Superior temporal gyrus (tissue), 1 donor: ENCODE results near the gene PRKN.

Source experiments
- DNase-seq: peaks from one replicate; pipeline ENCODE4 v3.0.0-alpha.2; 2016; ENCODE audit errors: extremely low spot score

Gene PRKN

GRCh38 chr6:161963634-161964234 is 763.8 kb downstream of the PRKN start:
- no peak for DNase-seq

- no peak for DNase-seq
Observed at GRCh38 chr6:161963181-161963580, 764.4 kb downstream of the PRKN start.

GRCh38 chr6:161961796-161962195 is 765.8 kb downstream of the PRKN start:
- no peak for DNase-seq

GRCh38 chr6:161961046-161961445 is 766.5 kb downstream of the PRKN start:
- DNase-seq = no peak

- DNase-seq = no peak
Observed at GRCh38 chr6:161959072-161959471, 768.5 kb downstream of the PRKN start.

- DNase-seq = no peak
Observed at GRCh38 chr6:161956082-161956481, 771.5 kb downstream of the PRKN start.

- DNase-seq = no peak
Observed at GRCh38 chr6:161954699-161955276, 772.8 kb downstream of the PRKN start.

GRCh38 chr6:161954077-161954476 is 773.5 kb downstream of the PRKN start:
- no peak for DNase-seq

GRCh38 chr6:161951126-161951525 is 776.4 kb downstream of the PRKN start:
- DNase-seq = no peak

- DNase-seq = no peak
Observed at GRCh38 chr6:161949531-161949930, 778.0 kb downstream of the PRKN start.

- no peak for DNase-seq
Observed at GRCh38 chr6:161948462-161948861, 779.1 kb downstream of the PRKN start.

- DNase-seq = no peak
Observed at GRCh38 chr6:161947371-161947770, 780.2 kb downstream of the PRKN start.

GRCh38 chr6:161946461-161946860 is 781.1 kb downstream of the PRKN start:
- DNase-seq = no peak

GRCh38 chr6:161943561-161943960 is 784.0 kb downstream of the PRKN start:
- no peak for DNase-seq

GRCh38 chr6:161941565-161941964 is 786.0 kb downstream of the PRKN start:
- DNase-seq = no peak

GRCh38 chr6:161940519-161940918 is 787.0 kb downstream of the PRKN start:
- no peak for DNase-seq

- DNase-seq = no peak
Observed at GRCh38 chr6:161926324-161926723, 801.2 kb downstream of the PRKN start.

- no peak for DNase-seq
Observed at GRCh38 chr6:161924516-161925116, 803.0 kb downstream of the PRKN start.

GRCh38 chr6:161922631-161923119 is 804.9 kb downstream of the PRKN start:
- peak; percentile 35 for DNase-seq

- peak; percentile 62 for DNase-seq
Observed at GRCh38 chr6:161921602-161922395, 805.8 kb downstream of the PRKN start.

- DNase-seq = no peak
Observed at GRCh38 chr6:161919691-161920090, 807.9 kb downstream of the PRKN start.

- no peak for DNase-seq
Observed at GRCh38 chr6:161918628-161919205, 808.8 kb downstream of the PRKN start.
